Chondrocyte (in vitro differentiated cells): ENCODE measurements around the gene SFRP5. TPM values are rescaled to one million over a fixed set of nuclear protein-coding genes. Genes with fewer than 3 reads are reported as not detected.

Experiments
- DNase-seq: peaks from one replicate; pipeline ENCODE4 v3.0.0; 2021; ENCODE audit warnings: mixed read lengths, low spot score
- H3K27ac Mint-ChIP-seq: one replicate; pipeline ENCODE4 v1.8.0; 2021; ENCODE audit warnings: mild to moderate bottlenecking, moderate library complexity, mixed read lengths; ENCODE audit not compliant: unreplicated experiment
- H3K27me3 Mint-ChIP-seq: 2 replicates; pipeline ENCODE4 v1.8.0; 2021; ENCODE audit warnings: low read depth, mixed read lengths
- H3K36me3 Mint-ChIP-seq: 2 replicates; pipeline ENCODE4 v1.8.0; 2021; ENCODE audit warnings: low read depth, mixed read lengths
- H3K4me1 Mint-ChIP-seq: 2 replicates; pipeline ENCODE4 v1.8.0; 2021; ENCODE audit warnings: low read depth, mild to moderate bottlenecking, mixed read lengths
- H3K4me3 Mint-ChIP-seq: one replicate; pipeline ENCODE4 v1.8.0; 2021; ENCODE audit warnings: mild to moderate bottlenecking, moderate library complexity, mixed read lengths; ENCODE audit not compliant: unreplicated experiment
- H3K9me3 Mint-ChIP-seq: 2 replicates; pipeline ENCODE4 v1.8.0; 2021; ENCODE audit warnings: low read depth, mixed read lengths
- total RNA-seq: library from RNA; stranded (reverse); gene quantifications from 3 replicates; pipeline ENCODE4 v1.2.1, GENCODE V29; 2021
- TF ChIP-seq, protein P1 (sequence below): fragments of 200-600 bp; sonication (generic); IDR thresholded peaks from 2 replicates; pipeline ENCODE4 v1.5.0; 2021; ENCODE audit warnings: antibody characterized with exemption, mild to moderate bottlenecking, moderate library complexity

The SFRP5 gene
- total RNA-seq, 1 donor from 2014 or later: 0.35 TPM

DNA sequence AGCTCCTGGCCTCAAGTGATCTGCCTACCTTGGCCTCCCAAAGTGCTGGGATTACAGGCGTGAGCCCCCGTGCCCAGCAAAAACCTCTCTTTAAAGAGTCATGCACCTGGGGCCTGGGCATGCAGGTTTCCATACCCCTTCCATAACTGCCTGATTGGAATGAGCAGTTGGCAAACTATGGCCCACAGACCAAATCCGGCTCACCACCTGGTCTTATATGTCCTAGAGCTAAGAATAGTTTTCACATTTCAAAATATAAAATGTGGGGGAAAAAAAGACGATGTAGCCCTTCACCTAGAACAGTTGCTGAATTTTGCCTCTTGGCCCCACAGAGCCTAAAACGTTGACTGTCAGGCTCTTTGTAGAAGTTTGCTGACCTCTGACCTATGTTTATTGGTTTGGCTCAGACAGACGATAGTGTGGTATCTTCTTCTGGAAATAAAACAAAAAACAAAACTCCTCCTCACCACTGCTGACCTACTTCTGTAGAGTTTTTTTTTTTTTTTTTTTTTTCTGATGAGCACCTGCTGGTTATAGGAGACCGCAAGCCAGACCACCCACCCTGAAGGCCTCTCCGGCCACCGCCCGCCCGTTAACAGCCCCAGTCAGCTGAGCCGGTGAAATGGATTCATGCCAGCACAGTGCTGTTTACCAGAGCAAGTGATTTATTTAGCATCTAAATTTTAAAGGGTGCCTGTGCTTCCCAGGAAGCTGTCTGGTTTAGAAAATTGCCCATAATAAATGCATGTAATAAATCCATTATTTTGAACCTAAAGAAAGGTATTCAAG lies 33.5 kb upstream of the SFRP5 start:
- no peaks in the 10 kb centered on the region for H3K9me3 Mint-ChIP-seq
- TF ChIP-seq, protein P1, sequence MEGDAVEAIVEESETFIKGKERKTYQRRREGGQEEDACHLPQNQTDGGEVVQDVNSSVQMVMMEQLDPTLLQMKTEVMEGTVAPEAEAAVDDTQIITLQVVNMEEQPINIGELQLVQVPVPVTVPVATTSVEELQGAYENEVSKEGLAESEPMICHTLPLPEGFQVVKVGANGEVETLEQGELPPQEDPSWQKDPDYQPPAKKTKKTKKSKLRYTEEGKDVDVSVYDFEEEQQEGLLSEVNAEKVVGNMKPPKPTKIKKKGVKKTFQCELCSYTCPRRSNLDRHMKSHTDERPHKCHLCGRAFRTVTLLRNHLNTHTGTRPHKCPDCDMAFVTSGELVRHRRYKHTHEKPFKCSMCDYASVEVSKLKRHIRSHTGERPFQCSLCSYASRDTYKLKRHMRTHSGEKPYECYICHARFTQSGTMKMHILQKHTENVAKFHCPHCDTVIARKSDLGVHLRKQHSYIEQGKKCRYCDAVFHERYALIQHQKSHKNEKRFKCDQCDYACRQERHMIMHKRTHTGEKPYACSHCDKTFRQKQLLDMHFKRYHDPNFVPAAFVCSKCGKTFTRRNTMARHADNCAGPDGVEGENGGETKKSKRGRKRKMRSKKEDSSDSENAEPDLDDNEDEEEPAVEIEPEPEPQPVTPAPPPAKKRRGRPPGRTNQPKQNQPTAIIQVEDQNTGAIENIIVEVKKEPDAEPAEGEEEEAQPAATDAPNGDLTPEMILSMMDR: no peak
- no peaks in the 10 kb centered on the region for H3K36me3 Mint-ChIP-seq
- no peak for DNase-seq
- H3K27me3 Mint-ChIP-seq: peaks cover 27% of the 10 kb centered on the region
- no peaks in the 10 kb centered on the region for H3K4me1 Mint-ChIP-seq
- H3K4me3 Mint-ChIP-seq: no peak overlapping the region
- H3K27ac Mint-ChIP-seq: no peak overlapping the region

DNA sequence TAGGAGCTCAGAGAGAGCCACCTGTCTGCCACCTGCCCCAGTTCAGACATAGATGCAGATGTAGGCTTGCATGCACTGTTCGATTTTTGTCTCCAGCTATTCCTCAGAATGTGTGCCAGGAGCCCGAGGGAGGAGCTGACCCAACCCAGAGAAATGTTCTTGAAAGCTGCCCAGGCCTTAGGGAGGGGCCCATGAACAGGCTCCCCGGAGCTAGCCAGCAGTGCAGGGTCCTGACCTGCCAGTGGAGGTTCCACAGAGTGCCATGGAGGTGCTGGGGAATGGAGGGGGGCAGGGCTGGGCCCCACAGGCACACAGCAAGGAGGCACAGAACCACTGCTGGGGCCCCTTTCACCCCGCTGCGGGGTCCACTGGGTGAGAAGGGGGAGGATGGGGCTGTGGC lies 29.6 kb upstream of the SFRP5 start:
- Mint-ChIP-seq H3K36me3 (peaks cover 6% of the 10 kb centered on the region), H3K4me3 (no peak overlapping the region), H3K27ac (no peak overlapping the region), H3K4me1 (no peaks in the 10 kb centered on the region), H3K27me3 (peaks cover 38% of the 10 kb centered on the region), H3K9me3 (peaks cover 16% of the 10 kb centered on the region)
- DNase-seq: no peak
- TF ChIP-seq, protein P1: no peak

DNA sequence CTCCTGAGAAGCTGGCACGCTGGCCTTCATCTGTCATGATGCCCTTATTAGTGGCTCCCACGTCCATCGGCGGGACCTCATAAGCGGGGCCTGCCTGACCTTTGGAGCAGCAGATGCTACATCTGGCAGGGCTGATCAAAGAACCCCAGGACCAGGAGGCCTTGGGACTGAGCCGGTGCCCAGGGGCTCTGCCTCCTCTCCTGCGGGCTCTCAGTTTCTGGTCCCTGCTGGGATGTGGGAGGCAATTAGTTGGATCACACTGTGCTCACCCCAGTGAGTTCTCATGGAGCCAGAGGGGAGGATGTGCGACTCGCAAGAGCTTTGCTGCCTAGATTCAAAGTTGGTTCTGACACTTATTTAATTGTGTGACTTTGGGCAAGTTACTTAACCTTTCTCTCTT lies 28.7 kb upstream of the SFRP5 start:
- Mint-ChIP-seq H3K27ac (no peak overlapping the region), H3K36me3 (peaks cover 6% of the 10 kb centered on the region), H3K4me3 (no peak overlapping the region), H3K27me3 (peaks cover 41% of the 10 kb centered on the region), H3K9me3 (peaks cover 16% of the 10 kb centered on the region), H3K4me1 (no peaks in the 10 kb centered on the region)
- TF ChIP-seq, protein P1: no peak
- DNase-seq: no peak

DNA sequence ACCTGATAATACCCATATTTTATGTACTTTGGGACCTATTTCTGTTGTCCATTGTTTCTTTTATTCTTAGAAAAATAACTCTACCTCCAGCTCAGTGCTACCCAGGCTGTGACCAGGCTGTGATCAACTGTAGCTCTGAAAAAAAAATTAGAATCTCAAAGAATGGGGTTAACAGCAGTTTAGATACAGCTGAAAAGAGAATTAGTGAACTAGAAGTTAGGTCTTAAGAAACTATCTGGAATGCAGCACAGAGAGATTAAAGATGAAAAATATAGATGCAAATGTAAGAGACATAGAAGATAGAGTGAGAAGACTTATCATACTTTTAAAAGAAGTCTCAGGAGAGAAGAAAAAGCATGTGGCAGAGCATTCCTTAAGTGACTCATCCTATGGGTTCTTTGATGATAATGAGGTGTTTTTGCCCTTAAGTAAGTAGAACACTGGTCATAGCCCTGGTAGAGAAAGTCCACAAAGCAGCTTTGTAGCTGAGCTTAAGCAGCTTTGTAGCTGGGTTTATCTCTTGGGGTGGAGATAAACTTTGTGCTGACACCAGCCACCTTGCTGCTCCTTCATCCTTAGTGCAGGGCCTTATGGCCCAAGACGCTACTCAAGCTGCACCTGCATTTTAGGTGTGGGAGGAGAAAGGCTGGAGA lies 27.3 kb upstream of the SFRP5 start:
- no peak for DNase-seq
- TF ChIP-seq, protein P1: no peak
- Mint-ChIP-seq H3K4me1 (no peaks in the 10 kb centered on the region), H3K27ac (no peak overlapping the region), H3K36me3 (peaks cover 6% of the 10 kb centered on the region), H3K4me3 (no peak overlapping the region), H3K27me3 (peaks cover 37% of the 10 kb centered on the region), H3K9me3 (peaks cover 16% of the 10 kb centered on the region)

DNA sequence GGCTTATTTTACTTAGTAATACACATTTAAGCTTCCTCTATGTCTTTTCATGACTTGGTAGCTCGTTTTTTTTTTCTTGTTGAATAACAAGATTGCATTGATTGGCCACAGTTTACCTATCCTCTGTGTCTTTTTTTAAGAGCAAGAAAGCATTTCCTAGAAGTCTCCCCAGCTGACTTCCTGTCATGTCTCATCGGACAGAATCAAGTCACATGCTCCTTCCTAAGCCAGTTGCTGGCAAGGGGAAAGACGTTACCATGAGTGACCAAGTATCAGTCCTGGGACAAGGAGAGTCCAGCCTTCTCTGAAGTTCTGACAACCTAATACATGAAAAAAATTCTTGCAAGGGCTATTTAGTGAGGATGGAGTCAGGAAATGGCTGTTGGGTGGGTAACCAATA lies 24.9 kb upstream of the SFRP5 start:
- TF ChIP-seq, protein P1: no peak
- H3K27ac Mint-ChIP-seq: no peak overlapping the region
- DNase-seq: no peak
- H3K9me3 Mint-ChIP-seq: peaks cover 16% of the 10 kb centered on the region
- H3K4me1 Mint-ChIP-seq: no peaks in the 10 kb centered on the region
- peaks cover 6% of the 10 kb centered on the region for H3K36me3 Mint-ChIP-seq
- peaks cover 29% of the 10 kb centered on the region for H3K27me3 Mint-ChIP-seq
- no peak overlapping the region for H3K4me3 Mint-ChIP-seq
